Measurements from ENCODE around the gene PSMD1.

The PSMD1 gene

GRCh38 chr2:231126123-231126522 lies 69.5 kb downstream of the PSMD1 start:
- DNase-seq (ENCODE audit: extremely low spot score), result no peak
- POLR2A ChIA-PET, result no interaction called here
- CTCF ChIA-PET, result no interaction called here
- TF ChIP-seq FOXK2 (IDR thresholded peaks at IDR 0.05), result no peak
- no peak for TF ChIP-seq NFRKB (IDR thresholded peaks at IDR 0.05)
- TF ChIP-seq CTBP1 (IDR thresholded peaks at IDR 0.05; ENCODE audit: borderline replicate concordance), result no peak

DNA sequence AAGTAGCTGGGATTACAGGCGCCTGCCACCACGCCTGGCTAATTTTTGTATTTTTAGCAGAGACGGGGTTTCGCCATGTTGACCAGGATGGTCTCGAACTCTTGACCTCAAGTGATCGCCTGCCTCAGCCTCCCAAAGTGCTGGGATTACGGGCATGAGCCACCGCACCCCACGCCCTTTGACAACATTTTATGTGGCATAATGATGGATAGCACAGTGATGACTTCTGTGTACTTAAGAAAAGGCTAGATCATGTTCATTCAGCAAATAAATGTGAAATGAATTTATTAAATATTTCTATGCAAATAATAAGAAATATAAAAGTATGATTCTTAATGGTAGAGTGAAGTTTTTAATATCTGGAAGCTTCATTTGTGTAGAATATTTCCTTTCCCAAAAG lies 70.8 kb downstream of the PSMD1 start:
- no peak for DNase-seq (ENCODE audit: extremely low spot score)
- TF ChIP-seq, protein P1, sequence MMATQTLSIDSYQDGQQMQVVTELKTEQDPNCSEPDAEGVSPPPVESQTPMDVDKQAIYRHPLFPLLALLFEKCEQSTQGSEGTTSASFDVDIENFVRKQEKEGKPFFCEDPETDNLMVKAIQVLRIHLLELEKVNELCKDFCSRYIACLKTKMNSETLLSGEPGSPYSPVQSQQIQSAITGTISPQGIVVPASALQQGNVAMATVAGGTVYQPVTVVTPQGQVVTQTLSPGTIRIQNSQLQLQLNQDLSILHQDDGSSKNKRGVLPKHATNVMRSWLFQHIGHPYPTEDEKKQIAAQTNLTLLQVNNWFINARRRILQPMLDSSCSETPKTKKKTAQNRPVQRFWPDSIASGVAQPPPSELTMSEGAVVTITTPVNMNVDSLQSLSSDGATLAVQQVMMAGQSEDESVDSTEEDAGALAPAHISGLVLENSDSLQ (IDR thresholded peaks at IDR 0.05), result 0 out of 2 replicates have a peak, but pooled peaks have one; percentile 24
- no peak for TF ChIP-seq CTBP1 (IDR thresholded peaks at IDR 0.05; ENCODE audit: borderline replicate concordance)
- POLR2A ChIA-PET, result no interaction called here
- CTCF ChIA-PET, result no interaction called here

DNA sequence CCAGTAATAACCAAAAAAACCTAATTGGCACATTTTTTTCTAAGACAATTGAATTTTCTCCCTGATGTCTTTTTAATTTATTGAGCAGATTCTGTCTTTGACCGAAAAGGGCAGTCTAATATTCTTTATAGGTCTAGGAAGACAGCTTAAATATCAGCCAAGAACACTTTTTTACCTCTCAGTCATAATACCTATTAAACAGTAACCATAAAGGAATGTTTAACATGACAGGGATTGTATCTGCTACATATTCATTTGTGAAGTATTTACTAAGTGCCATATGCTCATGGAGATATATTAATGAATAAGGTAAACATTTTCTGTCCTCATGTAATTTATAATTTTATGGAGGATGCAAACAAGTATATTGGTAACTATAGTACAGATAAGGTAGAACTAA lies 71.3 kb downstream of the PSMD1 start:
- TF ChIP-seq SP1 (IDR thresholded peaks at IDR 0.05) (no peak), L3MBTL2 (conservative IDR thresholded peaks at IDR 0.05) (no peak), FOXM1 (IDR thresholded peaks at IDR 0.05; ENCODE audit: borderline replicate concordance) (no peak), ARNT (IDR thresholded peaks at IDR 0.05) (no peak), SUZ12 (IDR thresholded peaks at IDR 0.05) (no peak), BHLHE40 (IDR thresholded peaks at IDR 0.05; ENCODE audit: borderline replicate concordance) (no peak), FOXK2 (IDR thresholded peaks at IDR 0.05) (no peak), FOXA1 (IDR thresholded peaks at IDR 0.05) (no peak), NFRKB (IDR thresholded peaks at IDR 0.05) (no peak), HDGF (IDR thresholded peaks at IDR 0.05; ENCODE audit: borderline replicate concordance) (no peak), ELF4 (IDR thresholded peaks at IDR 0.05) (no peak), TARDBP (IDR thresholded peaks at IDR 0.05) (no peak), CTBP1 (IDR thresholded peaks at IDR 0.05; ENCODE audit: borderline replicate concordance) (no peak), LEF1 (IDR thresholded peaks at IDR 0.05; ENCODE audit: borderline replicate concordance) (no peak), ZNF384 (IDR thresholded peaks at IDR 0.05) (no peak)
- TF ChIP-seq, protein P1 (IDR thresholded peaks at IDR 0.05), result no peak
- POLR2A ChIA-PET, result no interaction called here
- DNase-seq (ENCODE audit: extremely low spot score), result no peak
- CTCF ChIA-PET, result interaction anchor here (0.7 to 1.0 kb wide), 2 partner anchors 261 to 324 kb away, joined by 3 to 4 read pairs; no protein-coding TSS in a partner anchor

GRCh38 chr2:231128541-231128940 lies 71.9 kb downstream of the PSMD1 start:
- POLR2A ChIA-PET, result no interaction called here

DNA sequence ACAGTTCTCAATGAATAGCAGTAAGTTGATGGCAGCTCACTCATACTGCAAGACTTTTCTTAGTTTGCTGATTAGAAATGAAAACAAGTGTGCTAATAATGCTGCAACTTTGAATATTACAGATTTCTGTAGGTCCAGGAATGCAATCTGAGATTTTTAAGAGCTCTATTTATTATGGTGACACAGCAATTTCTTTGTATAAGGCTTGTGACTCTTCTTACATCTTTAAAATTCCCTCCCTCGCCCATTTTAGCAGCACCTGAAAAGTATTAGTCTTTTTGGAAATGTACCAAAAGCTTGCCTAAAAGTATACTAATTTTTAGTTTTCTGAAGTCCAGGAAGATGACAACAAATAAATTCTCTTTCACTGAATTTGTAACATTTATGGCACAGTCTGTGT lies 72.5 kb downstream of the PSMD1 start:
- POLR2A ChIA-PET, result no interaction called here

More at GRCh38 chr2:231128541-231128940, 71.9 kb downstream of the PSMD1 start:
- CTCF ChIA-PET, result interaction anchor here (0.7 to 1.4 kb wide), 4 partner anchors 26 to 323 kb away, joined by 3 to 4 read pairs (median 4); no protein-coding TSS in a partner anchor
- DNase-seq (ENCODE audit: extremely low spot score), result no peak
- TF ChIP-seq SP1 (IDR thresholded peaks at IDR 0.05), result no peak
- no peak for TF ChIP-seq BHLHE40 (IDR thresholded peaks at IDR 0.05; ENCODE audit: borderline replicate concordance)
- TF ChIP-seq NFRKB (IDR thresholded peaks at IDR 0.05), result no peak
- TF ChIP-seq L3MBTL2 (conservative IDR thresholded peaks at IDR 0.05), result no peak
- TF ChIP-seq ARNT (IDR thresholded peaks at IDR 0.05), result no peak
- no peak for TF ChIP-seq TARDBP (IDR thresholded peaks at IDR 0.05)
- TF ChIP-seq, protein P1 (IDR thresholded peaks at IDR 0.05), result no peak
- no peak for TF ChIP-seq HDGF (IDR thresholded peaks at IDR 0.05; ENCODE audit: borderline replicate concordance)
- no peak for TF ChIP-seq CTBP1 (IDR thresholded peaks at IDR 0.05; ENCODE audit: borderline replicate concordance)
- no peak for TF ChIP-seq FOXA1 (IDR thresholded peaks at IDR 0.05)
- TF ChIP-seq FOXM1 (IDR thresholded peaks at IDR 0.05; ENCODE audit: borderline replicate concordance), result no peak
- no peak for TF ChIP-seq SUZ12 (IDR thresholded peaks at IDR 0.05)
- no peak for TF ChIP-seq ZNF384 (IDR thresholded peaks at IDR 0.05)
- TF ChIP-seq FOXK2 (IDR thresholded peaks at IDR 0.05), result no peak
- no peak for TF ChIP-seq ELF4 (IDR thresholded peaks at IDR 0.05)

More for the DNA sequence above, 72.5 kb downstream of the PSMD1 start:
- DNase-seq (ENCODE audit: extremely low spot score), result no peak
- CTCF ChIA-PET, result interaction anchor here (1.1 to 1.4 kb wide), 2 partner anchors 27 to 63 kb away, joined by 3 to 4 read pairs; no protein-coding TSS in a partner anchor
- TF ChIP-seq LEF1 (IDR thresholded peaks at IDR 0.05; ENCODE audit: borderline replicate concordance) (no peak), HDGF (IDR thresholded peaks at IDR 0.05; ENCODE audit: borderline replicate concordance) (no peak), FOXM1 (IDR thresholded peaks at IDR 0.05; ENCODE audit: borderline replicate concordance) (no peak), FOXA1 (IDR thresholded peaks at IDR 0.05) (no peak), NFRKB (IDR thresholded peaks at IDR 0.05) (no peak), CTBP1 (IDR thresholded peaks at IDR 0.05; ENCODE audit: borderline replicate concordance) (no peak), ARNT (IDR thresholded peaks at IDR 0.05) (no peak), ZNF384 (IDR thresholded peaks at IDR 0.05) (no peak), SUZ12 (IDR thresholded peaks at IDR 0.05) (no peak), SP1 (IDR thresholded peaks at IDR 0.05) (no peak), L3MBTL2 (conservative IDR thresholded peaks at IDR 0.05) (no peak), BHLHE40 (IDR thresholded peaks at IDR 0.05; ENCODE audit: borderline replicate concordance) (no peak)
- TF ChIP-seq, protein P1 (IDR thresholded peaks at IDR 0.05), result no peak

Measured in HEK293T (cell line).